ENCODE measurements around the gene DCTN5.

DCTN5 gene

GRCh38 chr16:23692190-23692837 is 51.0 kb downstream of the DCTN5 start:
- 92 to 96% methylated on average over 6 of the region's 6 CpGs for WGBS, 2 experiments
- Histone ChIP-seq H3K27me3 (ENCODE audit: control insufficient read depth, insufficient read depth, low read length, poor library complexity, severe bottlenecking) (no peaks in the 10 kb centered on the region), H3K4me3 (ENCODE audit: insufficient read depth, low read depth, low read length) (no peak overlapping the region), H3K27ac (ENCODE audit: insufficient read depth, low read depth, low read length, poor library complexity, severe bottlenecking) (no peak overlapping the region), H3K4me1 (ENCODE audit: control insufficient read depth, insufficient read depth, low read length) (no peaks in the 10 kb centered on the region), H3K9me3 (ENCODE audit: control insufficient read depth, low read length) (no peaks in the 10 kb centered on the region), H3K36me3 (ENCODE audit: control insufficient read depth, insufficient read depth, low read length) (peaks cover 30% of the 10 kb centered on the region)

- Histone ChIP-seq H3K36me3 (ENCODE audit: control insufficient read depth, insufficient read depth, low read length) (peaks cover 12% of the 10 kb centered on the region), H3K27me3 (ENCODE audit: control insufficient read depth, insufficient read depth, low read length, poor library complexity, severe bottlenecking) (no peaks in the 10 kb centered on the region), H3K27ac (ENCODE audit: insufficient read depth, low read depth, low read length, poor library complexity, severe bottlenecking) (peak overlapping the region; percentile 4), H3K4me1 (ENCODE audit: control insufficient read depth, insufficient read depth, low read length) (no peaks in the 10 kb centered on the region), H3K9me3 (ENCODE audit: control insufficient read depth, low read length) (no peaks in the 10 kb centered on the region), H3K4me3 (ENCODE audit: insufficient read depth, low read depth, low read length) (peak overlapping the region; percentile 30)
- 89 to 91% methylated on average over 4 of the region's 4 CpGs for WGBS, 2 experiments
Observed at GRCh38 chr16:23694265-23694643, 53.0 kb downstream of the DCTN5 start.

GRCh38 chr16:23694644-23695373 is 53.5 kb downstream of the DCTN5 start:
- Histone ChIP-seq H3K9me3 (ENCODE audit: control insufficient read depth, low read length) (no peaks in the 10 kb centered on the region), H3K4me3 (ENCODE audit: insufficient read depth, low read depth, low read length) (peak overlapping the region; percentile 30), H3K36me3 (ENCODE audit: control insufficient read depth, insufficient read depth, low read length) (peaks cover 7% of the 10 kb centered on the region), H3K27ac (ENCODE audit: insufficient read depth, low read depth, low read length, poor library complexity, severe bottlenecking) (peak overlapping the region; percentile 4), H3K4me1 (ENCODE audit: control insufficient read depth, insufficient read depth, low read length) (no peaks in the 10 kb centered on the region), H3K27me3 (ENCODE audit: control insufficient read depth, insufficient read depth, low read length, poor library complexity, severe bottlenecking) (no peaks in the 10 kb centered on the region)
- 16 to 18% methylated on average over 32 of the region's 32 CpGs for WGBS, 2 experiments

GRCh38 chr16:23695756-23696155 is 54.5 kb downstream of the DCTN5 start:
- WGBS, 2 experiments = 85 to 87% methylated on average over 11 of the region's 11 CpGs
- no peaks in the 10 kb centered on the region for H3K27me3 ChIP-seq (ENCODE audit: control insufficient read depth, insufficient read depth, low read length, poor library complexity, severe bottlenecking)
- peaks cover 4% of the 10 kb centered on the region for H3K4me1 ChIP-seq (ENCODE audit: control insufficient read depth, insufficient read depth, low read length)
- no peaks in the 10 kb centered on the region for H3K36me3 ChIP-seq (ENCODE audit: control insufficient read depth, insufficient read depth, low read length)
- H3K4me3 ChIP-seq (ENCODE audit: insufficient read depth, low read depth, low read length) = no peak overlapping the region
- no peak overlapping the region for H3K27ac ChIP-seq (ENCODE audit: insufficient read depth, low read depth, low read length, poor library complexity, severe bottlenecking)
- no peaks in the 10 kb centered on the region for H3K9me3 ChIP-seq (ENCODE audit: control insufficient read depth, low read length)

- no peaks in the 10 kb centered on the region for H3K36me3 ChIP-seq (ENCODE audit: control insufficient read depth, insufficient read depth, low read length)
- no peak overlapping the region for H3K4me3 ChIP-seq (ENCODE audit: insufficient read depth, low read depth, low read length)
- 95% methylated on average over 4 of the region's 4 CpGs for WGBS, 2 experiments
- peaks cover 8% of the 10 kb centered on the region for H3K4me1 ChIP-seq (ENCODE audit: control insufficient read depth, insufficient read depth, low read length)
- H3K27ac ChIP-seq (ENCODE audit: insufficient read depth, low read depth, low read length, poor library complexity, severe bottlenecking) = no peak overlapping the region
- H3K9me3 ChIP-seq (ENCODE audit: control insufficient read depth, low read length) = no peaks in the 10 kb centered on the region
- no peaks in the 10 kb centered on the region for H3K27me3 ChIP-seq (ENCODE audit: control insufficient read depth, insufficient read depth, low read length, poor library complexity, severe bottlenecking)
Observed at GRCh38 chr16:23699100-23699499, 57.8 kb downstream of the DCTN5 start.

GRCh38 chr16:23700093-23700492 is 58.8 kb downstream of the DCTN5 start:
- H3K27me3 ChIP-seq (ENCODE audit: control insufficient read depth, insufficient read depth, low read length, poor library complexity, severe bottlenecking) = no peaks in the 10 kb centered on the region
- H3K9me3 ChIP-seq (ENCODE audit: control insufficient read depth, low read length) = no peaks in the 10 kb centered on the region
- no peak overlapping the region for H3K4me3 ChIP-seq (ENCODE audit: insufficient read depth, low read depth, low read length)
- no peaks in the 10 kb centered on the region for H3K36me3 ChIP-seq (ENCODE audit: control insufficient read depth, insufficient read depth, low read length)
- H3K27ac ChIP-seq (ENCODE audit: insufficient read depth, low read depth, low read length, poor library complexity, severe bottlenecking) = no peak overlapping the region
- peaks cover 8% of the 10 kb centered on the region for H3K4me1 ChIP-seq (ENCODE audit: control insufficient read depth, insufficient read depth, low read length)
- WGBS, 2 experiments = 88 to 93% methylated on average over 2 of the region's 2 CpGs

GRCh38 chr16:23700509-23700908 is 59.2 kb downstream of the DCTN5 start:
- no peak overlapping the region for H3K4me3 ChIP-seq (ENCODE audit: insufficient read depth, low read depth, low read length)
- H3K9me3 ChIP-seq (ENCODE audit: control insufficient read depth, low read length) = no peaks in the 10 kb centered on the region
- H3K27me3 ChIP-seq (ENCODE audit: control insufficient read depth, insufficient read depth, low read length, poor library complexity, severe bottlenecking) = no peaks in the 10 kb centered on the region
- peaks cover 8% of the 10 kb centered on the region for H3K4me1 ChIP-seq (ENCODE audit: control insufficient read depth, insufficient read depth, low read length)
- no peaks in the 10 kb centered on the region for H3K36me3 ChIP-seq (ENCODE audit: control insufficient read depth, insufficient read depth, low read length)
- H3K27ac ChIP-seq (ENCODE audit: insufficient read depth, low read depth, low read length, poor library complexity, severe bottlenecking) = no peak overlapping the region
- 28 to 34% methylated on average over 8 of the region's 8 CpGs for WGBS, 2 experiments

- no peak overlapping the region for H3K4me3 ChIP-seq (ENCODE audit: insufficient read depth, low read depth, low read length)
- WGBS, 2 experiments = 74 to 79% methylated on average over 8 of the region's 8 CpGs
- H3K27ac ChIP-seq (ENCODE audit: insufficient read depth, low read depth, low read length, poor library complexity, severe bottlenecking) = no peak overlapping the region
- H3K4me1 ChIP-seq (ENCODE audit: control insufficient read depth, insufficient read depth, low read length) = peaks cover 8% of the 10 kb centered on the region
- no peaks in the 10 kb centered on the region for H3K27me3 ChIP-seq (ENCODE audit: control insufficient read depth, insufficient read depth, low read length, poor library complexity, severe bottlenecking)
- no peaks in the 10 kb centered on the region for H3K36me3 ChIP-seq (ENCODE audit: control insufficient read depth, insufficient read depth, low read length)
- no peaks in the 10 kb centered on the region for H3K9me3 ChIP-seq (ENCODE audit: control insufficient read depth, low read length)
Observed at GRCh38 chr16:23701045-23701444, 59.8 kb downstream of the DCTN5 start.

- Histone ChIP-seq H3K9me3 (ENCODE audit: control insufficient read depth, low read length) (no peaks in the 10 kb centered on the region), H3K27ac (ENCODE audit: insufficient read depth, low read depth, low read length, poor library complexity, severe bottlenecking) (no peak overlapping the region), H3K4me1 (ENCODE audit: control insufficient read depth, insufficient read depth, low read length) (peaks cover 8% of the 10 kb centered on the region), H3K4me3 (ENCODE audit: insufficient read depth, low read depth, low read length) (no peak overlapping the region), H3K27me3 (ENCODE audit: control insufficient read depth, insufficient read depth, low read length, poor library complexity, severe bottlenecking) (no peaks in the 10 kb centered on the region), H3K36me3 (ENCODE audit: control insufficient read depth, insufficient read depth, low read length) (no peaks in the 10 kb centered on the region)
- 80 to 81% methylated on average over 2 of the region's 2 CpGs for WGBS, 2 experiments
Observed at GRCh38 chr16:23702951-23703350, 61.7 kb downstream of the DCTN5 start.

GRCh38 chr16:23704772-23705516 is 63.7 kb downstream of the DCTN5 start:
- H3K27ac ChIP-seq (ENCODE audit: insufficient read depth, low read depth, low read length, poor library complexity, severe bottlenecking) = no peak overlapping the region
- H3K36me3 ChIP-seq (ENCODE audit: control insufficient read depth, insufficient read depth, low read length) = no peaks in the 10 kb centered on the region
- no peaks in the 10 kb centered on the region for H3K9me3 ChIP-seq (ENCODE audit: control insufficient read depth, low read length)
- H3K4me1 ChIP-seq (ENCODE audit: control insufficient read depth, insufficient read depth, low read length) = peaks cover 8% of the 10 kb centered on the region
- H3K4me3 ChIP-seq (ENCODE audit: insufficient read depth, low read depth, low read length) = no peak overlapping the region
- no peaks in the 10 kb centered on the region for H3K27me3 ChIP-seq (ENCODE audit: control insufficient read depth, insufficient read depth, low read length, poor library complexity, severe bottlenecking)
- 92 to 94% methylated on average over 22 of the region's 22 CpGs for WGBS, 2 experiments
